H1 (cell line): ENCODE results near the gene SEMA5B. TPM values are rescaled to one million over a fixed set of nuclear protein-coding genes. Genes with fewer than 3 reads are reported as not detected.

ENCODE experiments used
- CBX5 ChIP-seq: fragments of 300-800, 300-1000 bp; sonication (generic); IDR thresholded peaks from 2 replicates; pipeline ENCODE4 v1.7.1; 2016; ENCODE audit warnings: antibody characterized with exemption, low read length, low read depth
- CEBPB ChIP-seq: IDR thresholded peaks from 2 replicates; pipeline ENCODE4 v1.6.1; 2012; ENCODE audit warnings: low read depth, low read length
- KDM4A ChIP-seq: IDR thresholded peaks from one replicate; pipeline ENCODE4 v1.7.1; 2012; ENCODE audit warnings: low read depth, mild to moderate bottlenecking, moderate library complexity, low read length, inconsistent platforms; ENCODE audit not compliant: severe bottlenecking
- MAFK ChIP-seq: IDR thresholded peaks from 2 replicates; pipeline ENCODE4 v1.6.1; 2012; ENCODE audit warnings: low read depth, mild to moderate bottlenecking, improper control_type of control experiment, low read length
- POLR2A ChIP-seq, 2 experiments: IDR thresholded peaks; 1 replicate in 1 of 2; 2 replicates in 1 of 2; pipeline ENCODE4 v1.6.1; 2011; ENCODE audit warnings: low read depth in 2 of 2, low read length in 2 of 2, mild to moderate bottlenecking in 2 of 2; ENCODE audit errors: control extremely low read depth in 1 of 2
- POLR2AphosphoS5 ChIP-seq: IDR thresholded peaks from 2 replicates; pipeline ENCODE4 v1.6.1; 2011; ENCODE audit warnings: low read depth, low read length
- SIN3A ChIP-seq, 2 experiments: IDR thresholded peaks in 1 of 2; conservative IDR thresholded peaks in 1 of 2; 2 replicates each; pipeline ENCODE4 v1.6.1; 2011 to 2012; ENCODE audit warnings: low read length in 2 of 2, improper control_type of control experiment in 1 of 2, low read depth in 1 of 2, mild to moderate bottlenecking in 1 of 2
- SUZ12 ChIP-seq: fragments of 200-600 bp; sonication (generic); IDR thresholded peaks from 2 replicates; pipeline ENCODE4 v1.6.1; 2012; ENCODE audit warnings: mild to moderate bottlenecking, inconsistent platforms, low read length, moderate library complexity, mixed read lengths
- TCF12 ChIP-seq: IDR thresholded peaks from 2 replicates; pipeline ENCODE4 v1.6.1; 2011; ENCODE audit warnings: low read depth, mild to moderate bottlenecking, low read length
- polyA plus RNA-seq, 7 experiments: library from polyadenylated mRNA; depleted of rRNA in 3 of 7; stranded (reverse) in 5 of 7; unstranded in 2 of 7; fragments of >200 nt in 5 of 7; fragments of 200-250 nt in 2 of 7; gene quantifications; 1 replicate in 5 of 7; 2 replicates in 1 of 7; 4 replicates in 1 of 7; pipeline versions ENCODE4 v1.2.1 to v1.2.3, GENCODE V29; 2011 to 2013; ENCODE audit warnings: missing spikeins in 2 of 7, mixed read lengths in 2 of 7
- total RNA-seq: library from RNA; stranded (reverse); fragmentation: NEBNext Ultra II Directional; extraction: Animal tissue kit (Norgen Biotek cat#: 25700); gene quantifications from 2 replicates; pipeline ENCODE4 v1.2.1, GENCODE V29; 2021
- TF ChIP-seq, protein P1 (sequence below): fragments of 300-600 bp; sonication (generic); IDR thresholded peaks from 2 replicates; pipeline ENCODE4 v1.7.1; 2012; ENCODE audit warnings: low read length, moderate library complexity, mild to moderate bottlenecking, inconsistent platforms; ENCODE audit not compliant: insufficient replicate concordance

SEMA5B gene
- total and polyA plus RNA-seq, 2 of the 8 experiments (the other 6 are each of a cell fraction or from before 2014, with no cell fraction given), result 13.1 to 22.4 TPM

DNA sequence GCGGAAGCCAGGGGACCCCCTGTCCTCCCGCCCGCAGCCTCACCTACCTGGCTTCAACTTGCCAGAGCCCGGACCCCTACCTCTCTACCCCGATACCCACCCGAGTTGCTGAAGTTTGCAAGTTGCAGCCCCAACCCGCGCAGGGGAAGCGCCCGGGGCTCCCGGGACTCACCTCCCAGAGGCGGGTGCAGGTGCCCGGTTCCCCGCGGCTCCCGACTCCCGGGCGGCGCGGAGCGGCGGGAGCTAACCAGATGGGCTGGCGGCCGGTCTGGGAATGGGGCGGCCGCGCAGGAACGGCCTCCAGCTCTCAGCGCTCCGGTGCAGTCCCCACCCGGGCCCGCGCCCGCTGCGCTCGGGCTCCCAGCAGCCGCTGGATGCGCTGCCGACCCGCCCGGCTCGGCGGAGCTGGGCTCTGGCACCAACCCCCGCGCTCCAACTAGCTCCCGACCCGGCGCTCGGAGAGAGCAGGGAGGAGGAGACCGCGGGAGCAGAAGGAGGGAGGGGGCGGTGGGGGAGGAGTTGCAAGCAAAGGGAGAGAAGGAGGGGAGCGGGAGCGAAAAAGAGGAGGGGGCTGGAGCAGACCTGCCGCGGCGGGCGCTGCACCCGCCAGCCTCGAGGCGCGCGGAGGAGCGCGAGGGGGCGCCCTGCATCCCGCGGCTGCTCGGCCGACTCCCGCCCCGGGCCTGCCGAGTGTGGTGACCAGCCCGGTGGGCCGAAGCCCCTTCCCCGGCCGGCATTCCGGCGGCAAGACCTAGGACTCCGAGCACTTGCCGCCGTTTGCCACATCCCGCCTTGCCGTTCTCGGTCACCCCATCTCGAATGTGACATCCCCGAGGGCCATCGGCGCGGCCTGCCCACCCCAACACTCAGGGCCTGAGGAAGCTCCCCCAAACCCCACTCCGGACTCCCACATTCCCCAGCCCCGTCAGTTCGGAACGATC lies at the start of gene SEMA5B (continued):
- no peak for TF ChIP-seq CEBPB
- TF ChIP-seq SIN3A (conservative IDR thresholded peaks at IDR 0.05 in 1 of 2, IDR thresholded peaks at IDR 0.05 in 1 of 2; ENCODE audit: low read depth in 1 of 2, low read length in 2 of 2), result no peak
- no peak for TF ChIP-seq CBX5
- TF ChIP-seq, protein P1, sequence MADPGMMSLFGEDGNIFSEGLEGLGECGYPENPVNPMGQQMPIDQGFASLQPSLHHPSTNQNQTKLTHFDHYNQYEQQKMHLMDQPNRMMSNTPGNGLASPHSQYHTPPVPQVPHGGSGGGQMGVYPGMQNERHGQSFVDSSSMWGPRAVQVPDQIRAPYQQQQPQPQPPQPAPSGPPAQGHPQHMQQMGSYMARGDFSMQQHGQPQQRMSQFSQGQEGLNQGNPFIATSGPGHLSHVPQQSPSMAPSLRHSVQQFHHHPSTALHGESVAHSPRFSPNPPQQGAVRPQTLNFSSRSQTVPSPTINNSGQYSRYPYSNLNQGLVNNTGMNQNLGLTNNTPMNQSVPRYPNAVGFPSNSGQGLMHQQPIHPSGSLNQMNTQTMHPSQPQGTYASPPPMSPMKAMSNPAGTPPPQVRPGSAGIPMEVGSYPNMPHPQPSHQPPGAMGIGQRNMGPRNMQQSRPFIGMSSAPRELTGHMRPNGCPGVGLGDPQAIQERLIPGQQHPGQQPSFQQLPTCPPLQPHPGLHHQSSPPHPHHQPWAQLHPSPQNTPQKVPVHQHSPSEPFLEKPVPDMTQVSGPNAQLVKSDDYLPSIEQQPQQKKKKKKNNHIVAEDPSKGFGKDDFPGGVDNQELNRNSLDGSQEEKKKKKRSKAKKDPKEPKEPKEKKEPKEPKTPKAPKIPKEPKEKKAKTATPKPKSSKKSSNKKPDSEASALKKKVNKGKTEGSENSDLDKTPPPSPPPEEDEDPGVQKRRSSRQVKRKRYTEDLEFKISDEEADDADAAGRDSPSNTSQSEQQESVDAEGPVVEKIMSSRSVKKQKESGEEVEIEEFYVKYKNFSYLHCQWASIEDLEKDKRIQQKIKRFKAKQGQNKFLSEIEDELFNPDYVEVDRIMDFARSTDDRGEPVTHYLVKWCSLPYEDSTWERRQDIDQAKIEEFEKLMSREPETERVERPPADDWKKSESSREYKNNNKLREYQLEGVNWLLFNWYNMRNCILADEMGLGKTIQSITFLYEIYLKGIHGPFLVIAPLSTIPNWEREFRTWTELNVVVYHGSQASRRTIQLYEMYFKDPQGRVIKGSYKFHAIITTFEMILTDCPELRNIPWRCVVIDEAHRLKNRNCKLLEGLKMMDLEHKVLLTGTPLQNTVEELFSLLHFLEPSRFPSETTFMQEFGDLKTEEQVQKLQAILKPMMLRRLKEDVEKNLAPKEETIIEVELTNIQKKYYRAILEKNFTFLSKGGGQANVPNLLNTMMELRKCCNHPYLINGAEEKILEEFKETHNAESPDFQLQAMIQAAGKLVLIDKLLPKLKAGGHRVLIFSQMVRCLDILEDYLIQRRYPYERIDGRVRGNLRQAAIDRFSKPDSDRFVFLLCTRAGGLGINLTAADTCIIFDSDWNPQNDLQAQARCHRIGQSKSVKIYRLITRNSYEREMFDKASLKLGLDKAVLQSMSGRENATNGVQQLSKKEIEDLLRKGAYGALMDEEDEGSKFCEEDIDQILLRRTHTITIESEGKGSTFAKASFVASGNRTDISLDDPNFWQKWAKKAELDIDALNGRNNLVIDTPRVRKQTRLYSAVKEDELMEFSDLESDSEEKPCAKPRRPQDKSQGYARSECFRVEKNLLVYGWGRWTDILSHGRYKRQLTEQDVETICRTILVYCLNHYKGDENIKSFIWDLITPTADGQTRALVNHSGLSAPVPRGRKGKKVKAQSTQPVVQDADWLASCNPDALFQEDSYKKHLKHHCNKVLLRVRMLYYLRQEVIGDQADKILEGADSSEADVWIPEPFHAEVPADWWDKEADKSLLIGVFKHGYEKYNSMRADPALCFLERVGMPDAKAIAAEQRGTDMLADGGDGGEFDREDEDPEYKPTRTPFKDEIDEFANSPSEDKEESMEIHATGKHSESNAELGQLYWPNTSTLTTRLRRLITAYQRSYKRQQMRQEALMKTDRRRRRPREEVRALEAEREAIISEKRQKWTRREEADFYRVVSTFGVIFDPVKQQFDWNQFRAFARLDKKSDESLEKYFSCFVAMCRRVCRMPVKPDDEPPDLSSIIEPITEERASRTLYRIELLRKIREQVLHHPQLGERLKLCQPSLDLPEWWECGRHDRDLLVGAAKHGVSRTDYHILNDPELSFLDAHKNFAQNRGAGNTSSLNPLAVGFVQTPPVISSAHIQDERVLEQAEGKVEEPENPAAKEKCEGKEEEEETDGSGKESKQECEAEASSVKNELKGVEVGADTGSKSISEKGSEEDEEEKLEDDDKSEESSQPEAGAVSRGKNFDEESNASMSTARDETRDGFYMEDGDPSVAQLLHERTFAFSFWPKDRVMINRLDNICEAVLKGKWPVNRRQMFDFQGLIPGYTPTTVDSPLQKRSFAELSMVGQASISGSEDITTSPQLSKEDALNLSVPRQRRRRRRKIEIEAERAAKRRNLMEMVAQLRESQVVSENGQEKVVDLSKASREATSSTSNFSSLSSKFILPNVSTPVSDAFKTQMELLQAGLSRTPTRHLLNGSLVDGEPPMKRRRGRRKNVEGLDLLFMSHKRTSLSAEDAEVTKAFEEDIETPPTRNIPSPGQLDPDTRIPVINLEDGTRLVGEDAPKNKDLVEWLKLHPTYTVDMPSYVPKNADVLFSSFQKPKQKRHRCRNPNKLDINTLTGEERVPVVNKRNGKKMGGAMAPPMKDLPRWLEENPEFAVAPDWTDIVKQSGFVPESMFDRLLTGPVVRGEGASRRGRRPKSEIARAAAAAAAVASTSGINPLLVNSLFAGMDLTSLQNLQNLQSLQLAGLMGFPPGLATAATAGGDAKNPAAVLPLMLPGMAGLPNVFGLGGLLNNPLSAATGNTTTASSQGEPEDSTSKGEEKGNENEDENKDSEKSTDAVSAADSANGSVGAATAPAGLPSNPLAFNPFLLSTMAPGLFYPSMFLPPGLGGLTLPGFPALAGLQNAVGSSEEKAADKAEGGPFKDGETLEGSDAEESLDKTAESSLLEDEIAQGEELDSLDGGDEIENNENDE, result no peak
- TF ChIP-seq KDM4A, result peak; percentile 82
- 0 out of 3 replicates have a peak, but pooled peaks of 1 of the 2 experiments have one; percentile 19 for TF ChIP-seq POLR2A (IDR thresholded peaks at IDR 0.05; ENCODE audit: control extremely low read depth in 1 of 2, low read depth in 2 of 2, low read length in 2 of 2)
- peak; percentile 56; the same call in 1 of the 2 replicates for TF ChIP-seq SUZ12
- TF ChIP-seq POLR2AphosphoS5, result no peak
- TF ChIP-seq MAFK, result no peak
- no peak for TF ChIP-seq TCF12
